K562 (cell line): ENCODE measurements around the gene RPL22.

Experiments used
- BDP1 ChIP-seq: IDR thresholded peaks from 3 replicates; pipeline ENCODE4 v1.6.1; 2011; ENCODE audit not compliant: insufficient read length, insufficient read depth
- ERF ChIP-seq: fragments of 450-650 bp; formaldehyde crosslinking; IDR thresholded peaks from 2 replicates; pipeline ENCODE4 v1.4.0; 2020; ENCODE audit warnings: mild to moderate bottlenecking, mixed read lengths
- MEIS2 ChIP-seq: fragments of 450-650 bp; IDR thresholded peaks from 2 replicates; pipeline ENCODE4 v1.6.1; 2014; ENCODE audit warnings: mild to moderate bottlenecking; ENCODE audit not compliant: partially characterized antibody
- POLR2A ChIP-seq: fragments of 450-650 bp; conservative IDR thresholded peaks from 2 replicates; pipeline ENCODE4 v1.6.1; 2016
- RCOR1 ChIP-seq, 2 experiments: IDR thresholded peaks; 2 replicates each; pipeline ENCODE4 v1.6.1; 2012; ENCODE audit warnings: low read depth in 2 of 2, low read length in 2 of 2, borderline replicate concordance in 1 of 2, improper control_type of control experiment in 1 of 2
- SIX5 ChIP-seq, 2 experiments: IDR thresholded peaks; 2 replicates each; pipeline ENCODE4 v1.6.1; 2011; ENCODE audit warnings: low read length in 2 of 2, borderline replicate concordance in 1 of 2, low read depth in 1 of 2, mild to moderate bottlenecking in 1 of 2, moderate library complexity in 1 of 2; ENCODE audit not compliant: insufficient read depth in 1 of 2
- SMC3 ChIP-seq: conservative IDR thresholded peaks from 2 replicates; pipeline ENCODE4 v1.6.1; 2011; ENCODE audit warnings: low read depth, low read length, improper control_type of control experiment; ENCODE audit not compliant: insufficient read depth
- ZKSCAN1 ChIP-seq: fragments of 150-350 bp; IDR thresholded peaks from 2 replicates; pipeline ENCODE4 v1.6.1; 2016; ENCODE audit warnings: low read depth, low read length
- TF ChIP-seq, protein P1 (sequence below), 2 experiments: fragments of 450-650 bp; formaldehyde crosslinking in 1 of 2; IDR thresholded peaks; 2 replicates each; pipeline versions ENCODE4 v1.4.0 to v1.6.1; 2014 to 2020; ENCODE audit warnings: mild to moderate bottlenecking in 2 of 2, borderline replicate concordance in 1 of 2, low read depth in 1 of 2
- TF ChIP-seq, protein P2 (sequence below), 3 experiments: IDR thresholded peaks in 2 of 3; conservative IDR thresholded peaks in 1 of 3; 2 replicates each; pipeline ENCODE4 v1.5.1; 2011 to 2012; ENCODE audit warnings: low read length in 3 of 3, mild to moderate bottlenecking in 3 of 3, control low read depth in 2 of 3, improper control_type of control experiment in 1 of 3, inconsistent platforms in 1 of 3, low read depth in 1 of 3, mixed read lengths in 1 of 3, moderate library complexity in 1 of 3; ENCODE audit not compliant: insufficient read depth in 2 of 3
- TF ChIP-seq, protein P3 (sequence below): fragments of 450-650 bp; formaldehyde crosslinking; IDR thresholded peaks from 2 replicates; pipeline ENCODE4 v1.4.0; 2020; ENCODE audit warnings: mild to moderate bottlenecking, moderate library complexity
- TF ChIP-seq, protein P4 (sequence below): sonication (generic); formaldehyde crosslinking; IDR thresholded peaks from 2 replicates; pipeline ENCODE4 v1.8.1; 2023; ENCODE audit warnings: mild to moderate bottlenecking, missing genetic modification reagents
- TF ChIP-seq, protein P5 (sequence below): fragments of 450-650 bp; formaldehyde crosslinking; IDR thresholded peaks from 2 replicates; pipeline ENCODE4 v1.4.0; 2020; ENCODE audit warnings: mild to moderate bottlenecking, mixed read lengths

DNA sequence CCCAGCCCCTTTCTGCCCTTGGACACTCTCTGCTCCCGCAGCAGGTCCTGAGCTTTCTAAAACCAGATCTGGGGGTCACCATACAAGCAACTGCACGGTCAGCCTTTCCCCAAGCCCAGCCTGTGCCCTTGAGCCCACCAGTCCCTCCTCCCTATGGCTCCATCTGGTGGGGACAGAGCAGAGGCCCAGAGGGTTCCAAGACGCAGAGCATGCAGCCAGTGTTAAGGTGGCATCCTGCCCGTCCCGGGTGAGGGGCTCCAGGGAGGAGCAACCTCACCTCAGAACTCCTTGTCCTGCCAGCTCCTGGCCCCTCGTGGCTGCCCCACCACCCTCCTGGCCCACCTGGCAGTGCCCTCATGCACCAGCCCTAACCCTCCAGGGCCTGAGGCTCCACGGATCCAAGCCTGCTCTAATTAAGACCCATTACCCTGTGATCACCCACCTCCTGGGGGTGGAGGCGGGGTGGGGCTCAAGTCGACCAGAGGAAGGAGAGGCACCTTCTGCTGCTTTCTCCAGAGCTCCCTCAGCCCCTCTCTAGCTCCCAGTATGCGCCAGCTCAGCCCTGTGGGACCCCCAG, 27.8 kb downstream of the RPL22 start:
- TF ChIP-seq ZKSCAN1: no peak
- TF ChIP-seq, protein P1, sequence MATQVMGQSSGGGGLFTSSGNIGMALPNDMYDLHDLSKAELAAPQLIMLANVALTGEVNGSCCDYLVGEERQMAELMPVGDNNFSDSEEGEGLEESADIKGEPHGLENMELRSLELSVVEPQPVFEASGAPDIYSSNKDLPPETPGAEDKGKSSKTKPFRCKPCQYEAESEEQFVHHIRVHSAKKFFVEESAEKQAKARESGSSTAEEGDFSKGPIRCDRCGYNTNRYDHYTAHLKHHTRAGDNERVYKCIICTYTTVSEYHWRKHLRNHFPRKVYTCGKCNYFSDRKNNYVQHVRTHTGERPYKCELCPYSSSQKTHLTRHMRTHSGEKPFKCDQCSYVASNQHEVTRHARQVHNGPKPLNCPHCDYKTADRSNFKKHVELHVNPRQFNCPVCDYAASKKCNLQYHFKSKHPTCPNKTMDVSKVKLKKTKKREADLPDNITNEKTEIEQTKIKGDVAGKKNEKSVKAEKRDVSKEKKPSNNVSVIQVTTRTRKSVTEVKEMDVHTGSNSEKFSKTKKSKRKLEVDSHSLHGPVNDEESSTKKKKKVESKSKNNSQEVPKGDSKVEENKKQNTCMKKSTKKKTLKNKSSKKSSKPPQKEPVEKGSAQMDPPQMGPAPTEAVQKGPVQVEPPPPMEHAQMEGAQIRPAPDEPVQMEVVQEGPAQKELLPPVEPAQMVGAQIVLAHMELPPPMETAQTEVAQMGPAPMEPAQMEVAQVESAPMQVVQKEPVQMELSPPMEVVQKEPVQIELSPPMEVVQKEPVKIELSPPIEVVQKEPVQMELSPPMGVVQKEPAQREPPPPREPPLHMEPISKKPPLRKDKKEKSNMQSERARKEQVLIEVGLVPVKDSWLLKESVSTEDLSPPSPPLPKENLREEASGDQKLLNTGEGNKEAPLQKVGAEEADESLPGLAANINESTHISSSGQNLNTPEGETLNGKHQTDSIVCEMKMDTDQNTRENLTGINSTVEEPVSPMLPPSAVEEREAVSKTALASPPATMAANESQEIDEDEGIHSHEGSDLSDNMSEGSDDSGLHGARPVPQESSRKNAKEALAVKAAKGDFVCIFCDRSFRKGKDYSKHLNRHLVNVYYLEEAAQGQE (IDR thresholded peaks at IDR 0.05; ENCODE audit: borderline replicate concordance): peak; percentile 43; the same call in 1 of the 2 replicates
- TF ChIP-seq, protein P1 (CRISPR knock-in tag; IDR thresholded peaks at IDR 0.05; ENCODE audit: low read depth): no peak
- TF ChIP-seq POLR2A: no peak
- TF ChIP-seq SMC3: peak; percentile 50
- TF ChIP-seq BDP1: no peak
- TF ChIP-seq, protein P2, sequence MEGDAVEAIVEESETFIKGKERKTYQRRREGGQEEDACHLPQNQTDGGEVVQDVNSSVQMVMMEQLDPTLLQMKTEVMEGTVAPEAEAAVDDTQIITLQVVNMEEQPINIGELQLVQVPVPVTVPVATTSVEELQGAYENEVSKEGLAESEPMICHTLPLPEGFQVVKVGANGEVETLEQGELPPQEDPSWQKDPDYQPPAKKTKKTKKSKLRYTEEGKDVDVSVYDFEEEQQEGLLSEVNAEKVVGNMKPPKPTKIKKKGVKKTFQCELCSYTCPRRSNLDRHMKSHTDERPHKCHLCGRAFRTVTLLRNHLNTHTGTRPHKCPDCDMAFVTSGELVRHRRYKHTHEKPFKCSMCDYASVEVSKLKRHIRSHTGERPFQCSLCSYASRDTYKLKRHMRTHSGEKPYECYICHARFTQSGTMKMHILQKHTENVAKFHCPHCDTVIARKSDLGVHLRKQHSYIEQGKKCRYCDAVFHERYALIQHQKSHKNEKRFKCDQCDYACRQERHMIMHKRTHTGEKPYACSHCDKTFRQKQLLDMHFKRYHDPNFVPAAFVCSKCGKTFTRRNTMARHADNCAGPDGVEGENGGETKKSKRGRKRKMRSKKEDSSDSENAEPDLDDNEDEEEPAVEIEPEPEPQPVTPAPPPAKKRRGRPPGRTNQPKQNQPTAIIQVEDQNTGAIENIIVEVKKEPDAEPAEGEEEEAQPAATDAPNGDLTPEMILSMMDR (IDR thresholded peaks at IDR 0.05 in 2 of 3, conservative IDR thresholded peaks at IDR 0.05 in 1 of 3; ENCODE audit: insufficient read depth in 2 of 3, low read depth in 1 of 3, low read length in 3 of 3): peak; percentile 54 to 65 (median 55)
- TF ChIP-seq, protein P3, sequence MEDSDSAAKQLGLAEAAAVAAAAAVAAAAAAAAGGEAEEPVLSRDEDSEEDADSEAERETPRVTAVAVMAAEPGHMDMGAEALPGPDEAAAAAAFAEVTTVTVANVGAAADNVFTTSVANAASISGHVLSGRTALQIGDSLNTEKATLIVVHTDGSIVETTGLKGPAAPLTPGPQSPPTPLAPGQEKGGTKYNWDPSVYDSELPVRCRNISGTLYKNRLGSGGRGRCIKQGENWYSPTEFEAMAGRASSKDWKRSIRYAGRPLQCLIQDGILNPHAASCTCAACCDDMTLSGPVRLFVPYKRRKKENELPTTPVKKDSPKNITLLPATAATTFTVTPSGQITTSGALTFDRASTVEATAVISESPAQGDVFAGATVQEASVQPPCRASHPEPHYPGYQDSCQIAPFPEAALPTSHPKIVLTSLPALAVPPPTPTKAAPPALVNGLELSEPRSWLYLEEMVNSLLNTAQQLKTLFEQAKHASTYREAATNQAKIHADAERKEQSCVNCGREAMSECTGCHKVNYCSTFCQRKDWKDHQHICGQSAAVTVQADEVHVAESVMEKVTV: no peak
- TF ChIP-seq, protein P4, sequence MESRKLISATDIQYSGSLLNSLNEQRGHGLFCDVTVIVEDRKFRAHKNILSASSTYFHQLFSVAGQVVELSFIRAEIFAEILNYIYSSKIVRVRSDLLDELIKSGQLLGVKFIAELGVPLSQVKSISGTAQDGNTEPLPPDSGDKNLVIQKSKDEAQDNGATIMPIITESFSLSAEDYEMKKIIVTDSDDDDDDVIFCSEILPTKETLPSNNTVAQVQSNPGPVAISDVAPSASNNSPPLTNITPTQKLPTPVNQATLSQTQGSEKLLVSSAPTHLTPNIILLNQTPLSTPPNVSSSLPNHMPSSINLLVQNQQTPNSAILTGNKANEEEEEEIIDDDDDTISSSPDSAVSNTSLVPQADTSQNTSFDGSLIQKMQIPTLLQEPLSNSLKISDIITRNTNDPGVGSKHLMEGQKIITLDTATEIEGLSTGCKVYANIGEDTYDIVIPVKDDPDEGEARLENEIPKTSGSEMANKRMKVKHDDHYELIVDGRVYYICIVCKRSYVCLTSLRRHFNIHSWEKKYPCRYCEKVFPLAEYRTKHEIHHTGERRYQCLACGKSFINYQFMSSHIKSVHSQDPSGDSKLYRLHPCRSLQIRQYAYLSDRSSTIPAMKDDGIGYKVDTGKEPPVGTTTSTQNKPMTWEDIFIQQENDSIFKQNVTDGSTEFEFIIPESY (CRISPR knock-in tag): no peak
- TF ChIP-seq SIX5 (IDR thresholded peaks at IDR 0.05; ENCODE audit: borderline replicate concordance in 1 of 2, insufficient read depth in 1 of 2, low read depth in 1 of 2, low read length in 2 of 2): no peak
- TF ChIP-seq MEIS2: no peak
- TF ChIP-seq ERF (CRISPR knock-in tag): no peak
- no peak for TF ChIP-seq RCOR1 (IDR thresholded peaks at IDR 0.05; ENCODE audit: borderline replicate concordance in 1 of 2, low read depth in 2 of 2, low read length in 2 of 2)
- TF ChIP-seq, protein P5, sequence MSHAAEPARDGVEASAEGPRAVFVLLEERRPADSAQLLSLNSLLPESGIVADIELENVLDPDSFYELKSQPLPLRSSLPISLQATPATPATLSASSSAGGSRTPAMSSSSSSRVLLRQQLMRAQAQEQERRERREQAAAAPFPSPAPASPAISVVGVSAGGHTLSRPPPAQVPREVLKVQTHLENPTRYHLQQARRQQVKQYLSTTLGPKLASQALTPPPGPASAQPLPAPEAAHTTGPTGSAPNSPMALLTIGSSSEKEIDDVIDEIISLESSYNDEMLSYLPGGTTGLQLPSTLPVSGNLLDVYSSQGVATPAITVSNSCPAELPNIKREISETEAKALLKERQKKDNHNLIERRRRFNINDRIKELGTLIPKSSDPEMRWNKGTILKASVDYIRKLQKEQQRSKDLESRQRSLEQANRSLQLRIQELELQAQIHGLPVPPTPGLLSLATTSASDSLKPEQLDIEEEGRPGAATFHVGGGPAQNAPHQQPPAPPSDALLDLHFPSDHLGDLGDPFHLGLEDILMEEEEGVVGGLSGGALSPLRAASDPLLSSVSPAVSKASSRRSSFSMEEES (CRISPR knock-in tag): no peak
